NAMALWA (cell line): ENCODE measurements around the gene ESPL1.

ENCODE experiments used
- DNase-seq: peaks from one replicate; pipeline ENCODE4 v3.0.0-alpha.2; 2015; ENCODE audit warnings: low spot score

ESPL1 gene

DNA sequence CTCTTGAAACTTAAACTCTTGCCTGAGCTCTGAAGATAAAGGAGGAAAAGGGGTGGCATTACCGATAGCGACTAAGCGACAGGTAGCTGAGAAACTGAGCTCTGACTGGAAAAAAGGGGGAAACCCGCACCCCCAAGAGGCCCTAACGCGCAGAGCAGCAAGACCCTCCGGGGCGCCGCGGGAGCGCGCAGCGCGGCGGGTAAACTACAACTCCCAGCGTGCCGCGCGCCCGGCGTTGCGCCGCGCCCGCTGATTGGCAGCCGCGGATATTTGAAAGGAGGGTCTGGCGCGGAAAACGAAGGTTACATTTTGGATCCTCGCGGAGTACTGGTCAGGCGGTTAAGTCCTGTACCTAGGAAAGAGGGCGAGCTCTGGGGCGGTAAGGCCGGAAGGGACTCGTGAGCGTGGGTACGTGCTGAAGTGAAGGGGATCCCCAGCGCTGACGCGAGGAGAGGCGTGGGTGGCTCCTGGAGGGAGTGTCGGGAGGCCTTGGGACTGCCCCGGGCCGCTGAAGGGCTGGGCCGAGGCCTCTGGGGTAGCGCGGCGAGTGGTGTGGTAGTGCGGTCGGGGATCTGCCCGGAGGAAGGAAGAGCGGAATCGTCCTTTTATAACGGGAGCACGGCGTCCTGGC is at the start of gene ESPL1:
ESPL1 (plus strand) TSS at position 301 of the 631 bp plus-strand sequence. CDS start 468 bp downstream, outside the sequence.
- DNase-seq: peak; percentile 89

DNA sequence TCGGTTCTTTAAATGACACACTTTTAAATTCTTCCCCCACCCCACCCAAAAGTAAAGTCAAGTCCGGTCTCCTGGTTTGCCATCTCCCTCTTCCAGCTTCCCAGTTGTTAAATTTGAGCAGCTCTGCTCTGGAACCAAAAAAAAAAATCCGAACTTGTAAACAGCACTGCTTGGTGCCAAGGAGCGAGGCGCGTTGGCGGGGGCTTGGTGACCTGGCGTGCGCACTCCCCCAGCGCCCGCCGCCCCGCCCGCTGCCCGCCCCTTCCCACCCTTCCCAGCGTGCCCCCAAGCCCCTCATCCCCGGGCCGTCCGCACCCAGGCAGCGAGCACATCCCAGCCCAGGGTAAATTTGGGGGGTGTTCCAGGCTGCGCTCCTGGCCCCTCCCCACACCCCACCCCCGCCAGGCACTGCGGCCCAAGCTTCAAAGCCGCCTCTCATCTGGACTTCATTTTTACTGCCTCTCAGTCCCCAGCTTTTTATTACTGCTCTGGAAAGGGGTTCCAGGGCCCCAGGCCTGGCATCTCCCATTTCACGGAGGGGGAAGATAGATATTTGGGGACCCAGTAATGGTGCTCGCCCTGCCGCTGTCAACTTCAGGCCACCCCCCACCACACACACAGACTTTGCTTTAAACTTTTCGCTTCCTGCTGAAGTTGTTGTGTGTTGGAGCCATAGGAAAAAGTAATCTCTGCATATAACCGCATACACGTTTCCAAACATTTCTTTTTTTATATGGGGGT is 49.4 kb upstream of the ESPL1 start:
- DNase-seq: no peak

DNA sequence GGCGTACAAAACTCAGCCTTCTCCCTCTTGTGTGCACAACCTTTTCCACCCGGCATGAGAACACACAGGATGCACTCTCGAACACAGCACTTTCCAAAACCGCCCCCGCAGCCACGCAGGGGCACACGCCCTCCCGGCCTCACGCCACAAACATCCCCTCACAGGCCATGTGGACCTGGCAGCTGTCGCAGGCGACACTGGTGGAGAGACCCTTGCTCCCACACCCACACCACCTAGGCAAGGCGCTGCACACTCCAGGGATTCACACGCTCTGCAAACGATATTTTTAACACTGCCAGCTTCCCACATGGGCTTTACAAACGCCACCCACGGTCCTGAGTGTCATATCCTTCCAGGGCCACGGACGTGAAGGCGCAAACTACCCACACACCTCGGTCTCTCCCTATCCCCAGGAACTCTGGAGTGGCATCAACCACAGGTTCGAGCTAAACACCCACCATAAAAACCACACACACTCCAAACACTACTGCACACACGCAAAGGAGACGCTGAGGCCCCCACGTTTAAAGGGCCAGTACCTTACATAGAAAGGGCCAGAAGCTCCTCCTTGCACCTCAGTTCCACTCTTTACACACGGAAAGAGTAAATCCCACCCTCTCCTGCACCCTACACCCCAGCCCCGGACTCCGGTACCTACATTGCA is 48.7 kb upstream of the ESPL1 start:
- no peak for DNase-seq

DNA sequence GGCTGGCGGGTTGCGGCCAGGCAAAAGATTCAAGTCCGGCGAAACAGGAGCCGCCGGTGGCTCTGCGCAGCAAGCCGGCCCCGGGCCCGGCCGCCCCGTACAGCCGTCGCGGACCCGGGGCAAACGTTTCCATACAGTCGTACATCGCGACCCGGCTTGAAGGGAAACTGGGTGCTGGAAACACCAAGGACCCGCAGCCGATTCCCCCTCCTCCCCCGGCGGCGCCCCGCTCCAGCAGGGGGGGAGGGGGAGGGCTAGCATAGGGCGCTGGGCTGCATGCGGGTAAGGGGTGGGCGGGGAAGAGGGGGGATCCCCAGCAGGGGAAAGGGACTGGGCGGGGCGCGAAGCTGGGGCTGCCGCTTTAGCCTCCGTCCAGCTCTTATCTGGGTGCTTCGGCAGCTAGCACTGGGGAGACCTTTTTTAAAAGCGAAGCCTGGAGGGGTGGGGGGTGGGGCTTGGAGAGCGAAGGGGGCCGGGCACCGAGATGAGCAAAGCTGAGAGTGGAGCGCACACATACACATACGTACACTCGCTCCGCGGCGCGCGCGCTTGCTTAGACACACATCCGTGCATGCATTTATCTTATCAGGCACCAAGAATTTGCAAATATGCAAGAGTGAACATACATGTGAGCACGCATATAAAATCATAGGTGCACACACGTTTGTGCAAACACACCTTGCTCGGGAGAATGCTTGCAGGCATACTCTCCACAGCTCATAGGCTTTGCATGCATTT is 48.0 kb upstream of the ESPL1 start:
- DNase-seq: peak; percentile 83

DNA sequence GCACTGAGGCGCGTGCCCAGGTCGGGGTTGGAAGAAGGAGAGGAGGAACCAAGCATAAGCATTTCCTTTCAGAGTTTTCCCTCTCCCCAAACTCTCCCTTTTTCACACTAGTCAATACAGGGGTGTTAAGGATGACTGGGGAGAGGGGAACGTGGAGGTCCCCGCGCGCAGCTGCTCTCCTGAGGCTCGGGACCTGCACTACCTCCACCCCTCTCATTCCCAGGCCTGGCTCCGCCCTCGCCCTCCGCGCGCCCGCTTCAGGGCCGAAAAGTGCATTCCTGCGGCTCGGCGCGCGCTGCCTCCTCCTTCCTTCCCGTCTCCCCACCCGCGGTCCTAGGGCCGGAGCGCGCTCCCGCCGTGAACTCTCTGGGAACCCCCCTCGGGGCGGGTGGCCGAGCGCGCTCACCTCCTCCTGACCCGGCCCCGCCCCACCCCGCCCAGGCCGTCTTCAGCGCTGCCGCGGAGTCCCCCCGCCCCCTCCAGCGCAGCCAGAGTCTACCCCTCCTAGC is 47.4 kb upstream of the ESPL1 start:
- peak; percentile 82 for DNase-seq

DNA sequence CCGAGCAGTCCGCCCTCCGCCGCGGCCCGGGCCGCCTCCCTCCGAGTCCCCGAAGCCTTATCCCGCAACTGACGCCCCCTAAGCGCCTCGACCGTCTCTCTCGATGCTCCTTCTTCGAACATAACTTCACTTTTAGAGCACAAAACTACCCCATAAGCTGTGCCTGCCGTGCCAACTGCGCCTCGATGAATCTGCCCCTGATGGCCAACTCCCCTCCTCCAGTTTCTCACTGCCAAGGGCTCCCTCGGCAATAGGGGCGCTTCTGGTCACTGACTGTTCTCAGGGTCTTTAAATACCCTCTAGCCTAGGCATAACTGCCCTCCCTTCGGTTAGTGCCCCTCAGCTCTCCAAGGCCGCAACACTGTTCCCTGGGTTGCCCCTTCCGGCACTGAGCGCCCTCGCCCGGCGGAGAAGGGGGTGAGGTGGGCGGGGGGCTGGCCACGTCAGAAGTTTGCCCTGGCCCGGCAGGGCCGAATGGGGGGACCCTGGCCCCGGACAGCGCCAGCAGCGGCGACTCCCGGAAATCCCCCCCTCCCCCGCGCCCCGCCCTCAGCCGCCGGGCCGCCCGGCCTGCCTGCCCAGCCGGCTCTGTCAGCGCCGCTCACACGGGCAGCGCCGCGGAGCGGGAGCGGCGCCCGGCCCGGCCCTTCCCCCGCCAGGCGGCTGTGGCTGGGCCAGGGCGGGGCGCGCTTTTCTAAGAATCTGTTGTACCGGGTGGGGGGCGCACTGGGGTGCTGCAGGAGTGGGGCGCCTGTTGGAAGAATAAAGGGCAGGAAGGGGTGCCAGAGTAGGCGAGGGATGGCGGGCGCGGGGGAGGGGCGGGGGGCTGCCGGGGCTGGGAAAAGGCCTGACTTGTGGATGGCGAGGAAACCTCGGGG is 46.7 kb upstream of the ESPL1 start:
- DNase-seq: no peak

DNA sequence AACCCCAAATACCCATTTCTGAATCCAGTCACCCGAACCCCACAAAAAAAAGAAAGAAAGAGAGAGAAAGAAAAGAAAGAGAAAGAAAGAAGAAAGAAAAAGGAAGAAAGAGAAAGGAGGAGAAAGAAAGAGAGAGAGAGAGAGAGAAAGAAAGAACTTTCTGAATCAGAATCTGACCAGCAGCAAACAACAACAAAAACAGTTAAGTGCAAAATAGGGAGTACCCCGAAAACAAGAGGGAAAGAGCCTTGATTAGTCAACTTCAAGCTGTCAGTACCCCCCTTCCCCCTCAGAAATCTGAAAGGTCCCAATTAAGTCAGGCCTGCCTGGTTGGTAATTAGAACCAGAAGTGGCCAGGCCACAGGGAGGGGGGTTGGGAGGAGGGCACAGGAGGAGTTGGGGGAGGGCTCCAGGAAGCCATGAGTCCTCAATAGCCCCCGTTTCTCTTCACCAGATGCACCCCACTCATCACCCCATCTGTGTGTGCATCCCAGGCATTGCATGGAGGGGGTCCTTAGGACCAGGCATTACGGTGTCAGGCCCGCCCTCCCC is 45.9 kb upstream of the ESPL1 start:
- no peak for DNase-seq

DNA sequence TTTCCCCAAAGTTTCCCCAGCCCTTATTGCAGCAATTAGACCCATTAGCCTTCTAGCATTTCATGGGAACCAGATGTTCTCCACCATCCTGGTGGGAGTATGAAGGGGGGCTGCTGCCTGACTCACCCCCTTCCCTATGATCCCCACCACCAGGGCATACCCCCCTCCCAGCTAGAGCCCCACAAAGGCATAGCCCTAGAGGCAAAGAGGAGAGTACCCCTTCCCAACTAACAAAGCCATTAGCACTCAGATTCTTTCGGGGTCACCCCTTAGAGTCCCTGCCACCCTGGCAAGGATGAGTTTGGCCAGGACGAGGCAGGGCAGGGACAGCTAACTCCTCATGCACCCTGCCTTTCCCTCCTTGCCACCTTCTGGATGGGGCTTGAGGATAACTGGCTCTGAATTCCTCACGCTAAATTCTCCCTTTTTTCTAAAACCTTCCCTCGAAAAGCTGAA is 45.3 kb upstream of the ESPL1 start:
- no peak for DNase-seq

DNA sequence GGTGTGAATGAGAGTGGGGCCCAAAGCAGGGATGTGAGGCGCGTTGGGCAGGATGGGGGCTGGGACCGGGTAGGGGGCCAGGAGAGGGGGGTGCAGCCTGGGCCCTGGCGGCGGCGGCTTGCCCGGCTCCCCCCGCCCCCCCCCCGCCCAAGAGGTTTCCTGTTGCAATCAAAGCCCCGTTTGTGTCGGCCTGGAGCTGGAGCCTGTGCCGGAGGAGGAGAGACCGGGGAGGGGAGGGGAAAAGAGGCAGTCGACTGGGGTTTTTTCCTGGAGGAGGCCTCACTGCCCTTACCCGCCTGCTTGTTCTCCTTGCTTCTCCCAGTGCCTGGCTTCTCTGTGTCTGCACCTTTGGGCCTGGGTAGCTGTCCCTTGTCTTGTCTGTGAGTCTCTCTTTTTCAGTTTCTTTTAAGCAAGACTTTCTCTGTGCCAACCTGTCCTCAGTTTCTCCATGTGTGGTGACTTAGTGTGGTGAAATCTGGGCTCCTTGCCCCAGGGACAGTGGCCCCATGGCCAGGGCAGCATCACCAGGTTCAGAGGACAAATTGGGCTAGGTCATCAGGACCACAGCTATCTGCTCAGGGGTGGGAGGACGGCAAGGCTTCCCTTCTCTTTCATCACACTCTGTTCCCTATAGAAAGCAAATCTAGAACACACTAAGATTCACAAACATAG is 44.6 kb upstream of the ESPL1 start:
- DNase-seq: no peak

DNA sequence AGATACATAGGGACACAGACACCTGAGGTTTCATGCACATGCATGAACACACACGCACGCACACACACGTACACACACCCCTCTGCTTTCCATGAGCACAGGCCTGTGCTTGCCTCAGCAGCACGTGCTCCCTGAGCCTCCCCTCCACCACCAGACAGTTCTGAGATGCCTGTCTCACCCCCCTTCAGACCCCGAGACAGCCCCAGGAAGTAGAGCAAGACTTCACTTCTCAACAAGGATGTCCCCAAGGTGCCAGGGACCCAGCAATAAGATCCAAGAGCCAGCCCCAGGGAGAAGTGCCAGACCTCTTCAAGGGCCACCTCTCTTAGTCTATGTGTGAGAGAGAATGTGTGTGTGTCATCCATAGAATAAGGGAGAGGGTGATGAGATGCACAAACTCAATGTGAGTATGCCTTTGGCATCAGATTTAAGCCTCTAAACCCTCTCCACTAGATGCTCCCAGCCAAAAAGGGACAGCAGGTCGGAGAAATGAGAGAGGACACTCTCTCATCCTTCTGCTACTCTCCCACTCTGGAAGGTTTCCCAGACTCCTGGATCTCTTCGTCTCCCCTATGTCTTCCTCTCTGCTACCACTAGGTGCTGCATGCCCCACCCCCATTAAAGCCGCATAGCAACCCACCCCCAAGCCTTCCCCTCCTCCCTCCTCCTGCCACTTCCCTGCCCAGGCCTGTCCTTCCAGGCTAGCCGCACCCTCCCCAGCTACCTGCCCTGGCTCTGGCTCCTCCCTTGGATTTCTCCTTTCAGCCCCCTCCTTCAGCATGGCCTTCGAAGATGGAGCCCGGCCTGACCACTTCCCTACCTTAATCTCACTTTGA is 43.8 kb upstream of the ESPL1 start:
- DNase-seq: no peak

DNA sequence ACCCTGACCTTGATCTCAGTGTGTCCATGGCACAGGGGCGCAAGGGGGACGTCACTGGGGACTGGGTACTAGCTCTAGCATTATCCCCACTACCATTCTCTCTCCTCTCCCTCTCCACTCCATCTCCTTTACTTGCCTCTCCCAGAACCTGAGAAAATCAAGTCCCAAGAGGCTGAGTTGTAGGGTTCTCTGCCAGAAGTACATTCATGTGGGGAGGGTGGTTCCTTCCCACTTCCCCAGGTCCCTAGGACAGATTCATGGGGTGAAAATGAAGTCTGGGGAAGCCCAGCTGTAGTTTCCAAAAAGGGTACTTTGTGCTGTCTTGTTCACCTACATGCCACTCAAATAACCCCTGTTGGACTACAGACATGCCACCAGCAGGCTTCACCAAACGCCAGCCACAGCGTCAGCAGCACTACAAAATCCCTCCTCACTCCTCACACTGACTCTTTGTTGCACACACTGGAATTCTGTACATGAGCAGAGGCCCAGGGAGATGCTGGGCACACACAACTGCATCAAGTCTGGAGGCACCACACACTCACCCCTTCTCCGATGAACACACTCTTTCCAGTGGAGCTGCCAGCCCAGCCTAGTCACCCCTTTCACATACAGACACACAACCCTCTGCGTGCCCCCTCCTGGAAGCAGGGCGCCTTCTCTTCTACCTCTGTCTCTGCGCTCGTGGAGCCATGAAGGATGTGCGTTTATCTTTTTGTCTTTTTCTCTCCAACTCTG is 43.0 kb upstream of the ESPL1 start:
- no peak for DNase-seq

DNA sequence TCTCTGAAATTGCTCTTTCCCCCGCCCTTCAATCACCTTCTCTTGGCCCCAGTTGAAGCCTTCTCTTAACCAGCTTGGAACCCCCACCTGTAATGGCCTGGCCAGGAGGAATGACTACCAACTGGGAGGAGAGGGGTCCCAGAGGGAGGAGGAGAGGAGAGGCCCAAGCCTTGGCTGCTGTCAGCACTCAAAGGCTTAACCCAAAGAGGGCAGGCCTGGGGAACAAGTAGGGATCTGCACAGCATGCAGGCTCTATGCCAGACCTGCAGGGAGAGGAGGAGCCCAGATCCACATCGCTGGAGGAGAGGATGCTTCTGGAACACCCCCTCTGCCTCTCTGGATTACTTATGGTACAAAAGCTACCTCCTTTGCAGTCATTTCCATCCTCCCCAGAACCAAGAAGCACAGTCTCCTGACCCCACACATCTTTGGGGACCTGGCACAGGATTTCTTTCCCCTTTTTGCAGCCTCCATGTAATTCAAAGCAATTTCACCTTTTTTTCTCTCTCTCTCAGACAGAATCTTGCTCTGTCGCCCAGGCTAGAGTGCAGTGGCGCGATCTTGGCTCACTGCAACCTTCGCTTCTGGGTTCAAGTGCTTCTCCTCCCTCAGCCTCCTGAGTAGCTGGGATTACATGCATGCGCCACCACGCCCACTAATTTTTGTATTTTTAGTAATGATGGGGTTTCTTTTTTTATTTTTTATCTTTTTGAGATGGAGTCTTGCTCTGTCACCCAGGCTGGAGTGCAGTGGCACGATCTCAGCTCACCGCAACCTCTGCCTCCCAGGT is 42.3 kb upstream of the ESPL1 start:
- DNase-seq: no peak

DNA sequence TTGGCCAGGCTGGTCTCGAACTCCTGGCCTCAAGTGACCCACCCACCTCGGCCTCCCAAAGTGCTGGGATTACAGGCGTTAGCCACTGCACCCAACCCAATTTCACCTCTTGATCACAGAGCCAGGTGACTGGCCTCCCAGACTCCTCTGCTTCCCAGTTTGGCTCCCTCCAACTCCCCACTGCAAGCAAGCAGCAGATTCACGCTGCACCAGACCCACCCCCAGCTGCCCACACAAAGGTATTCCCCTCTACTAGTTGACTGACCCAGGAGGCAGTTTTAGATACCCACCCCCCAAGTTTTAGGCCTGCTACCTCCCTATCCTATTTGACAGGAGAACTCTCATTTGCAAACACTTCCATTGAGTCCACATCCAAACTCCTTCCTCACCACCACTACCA is 41.3 kb upstream of the ESPL1 start:
- DNase-seq: no peak

DNA sequence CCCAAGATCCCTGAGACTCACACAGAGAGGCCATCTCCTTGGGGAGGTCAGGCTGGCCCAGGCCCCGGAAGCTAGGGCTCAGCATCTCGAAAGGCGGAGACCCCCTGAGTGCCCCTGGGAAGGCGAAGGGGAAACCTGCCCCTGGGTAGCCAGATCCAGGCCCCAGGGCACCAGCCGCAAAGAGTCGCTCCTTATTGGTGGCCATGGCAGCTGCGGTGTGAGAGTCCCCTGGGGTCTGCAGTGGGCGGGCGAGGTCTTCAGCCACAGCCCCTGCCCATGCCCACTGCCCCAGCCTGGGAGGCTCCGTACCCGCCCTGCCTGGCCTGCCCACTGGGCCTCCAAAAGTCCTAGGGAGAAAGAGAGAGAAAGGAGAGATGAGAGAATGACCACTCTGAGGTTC is 40.8 kb upstream of the ESPL1 start:
- no peak for DNase-seq

DNA sequence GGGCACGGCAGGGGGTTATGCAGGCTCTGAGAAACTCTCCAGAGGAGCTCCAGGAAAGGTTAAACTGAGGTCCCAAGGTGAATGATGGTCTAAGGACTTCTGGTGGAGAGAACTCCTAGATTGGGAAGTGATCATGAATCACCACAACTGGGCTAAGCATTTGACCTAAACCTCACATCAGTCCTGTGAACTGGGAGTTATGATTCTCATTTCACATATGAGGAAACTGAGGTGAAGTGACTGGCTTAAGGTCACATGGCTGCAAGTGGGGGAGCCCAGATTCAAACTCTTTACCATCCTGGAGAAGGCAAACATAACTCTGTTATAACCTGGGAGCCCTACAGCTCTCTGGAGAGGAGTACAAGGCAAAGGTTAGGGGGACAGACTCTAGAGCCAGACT is 40.3 kb upstream of the ESPL1 start:
- DNase-seq: no peak

DNA sequence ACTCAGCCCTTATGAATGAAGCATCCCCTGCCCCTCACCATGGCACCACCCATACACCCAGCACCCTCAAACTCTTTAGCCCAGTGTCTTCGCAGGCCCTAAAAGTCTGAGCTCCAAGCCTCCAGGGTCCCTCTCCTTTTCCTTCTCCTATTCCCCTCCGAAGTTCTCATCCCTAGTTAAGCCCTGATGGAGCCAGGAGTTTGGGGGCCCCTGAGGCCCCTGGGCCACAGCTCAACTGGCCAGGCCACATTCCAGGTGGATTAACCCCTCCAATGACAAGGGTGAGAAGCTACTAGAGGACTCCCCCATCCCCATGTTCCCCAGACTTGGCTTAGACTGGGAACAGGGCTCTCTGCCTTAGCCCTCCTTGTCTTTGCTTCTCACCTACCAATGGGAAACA is 38.6 kb upstream of the ESPL1 start:
- no peak for DNase-seq

DNA sequence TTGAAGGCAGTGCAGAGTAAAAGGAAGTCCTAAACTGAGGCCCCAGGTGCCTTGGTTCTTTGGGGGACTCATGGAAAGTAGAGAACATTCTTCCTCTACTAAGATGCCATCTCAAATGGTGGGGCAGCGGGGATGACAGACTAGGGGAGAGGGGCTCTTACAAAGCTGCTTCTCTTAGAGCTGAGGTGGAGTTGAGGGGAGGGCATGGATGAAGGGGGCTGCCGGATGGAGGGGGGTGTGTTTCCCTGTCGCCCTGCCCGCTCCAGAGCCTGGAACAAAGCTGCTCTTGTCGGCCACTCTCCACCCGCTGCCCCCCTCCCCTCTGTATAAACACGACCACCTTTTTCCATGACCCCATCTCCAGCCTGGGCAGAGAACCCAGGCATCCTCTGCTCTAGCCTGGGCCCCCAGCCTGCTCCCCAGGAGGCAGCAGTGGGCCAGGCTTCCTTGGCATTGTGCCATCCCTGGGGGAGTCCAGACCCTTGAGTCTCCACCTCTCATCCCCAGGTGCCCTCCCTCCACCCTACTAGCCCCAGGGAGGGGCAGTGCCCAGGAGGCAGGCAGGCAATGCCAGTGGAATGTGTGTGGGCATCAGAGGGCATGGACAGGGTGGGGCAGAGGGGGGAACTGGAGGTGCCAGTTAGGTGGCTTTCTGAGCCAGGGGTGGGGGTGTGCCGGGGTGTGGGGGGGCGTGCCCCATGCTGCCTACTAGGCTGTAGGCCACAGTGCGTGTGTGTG is 37.8 kb upstream of the ESPL1 start:
- no peak for DNase-seq

DNA sequence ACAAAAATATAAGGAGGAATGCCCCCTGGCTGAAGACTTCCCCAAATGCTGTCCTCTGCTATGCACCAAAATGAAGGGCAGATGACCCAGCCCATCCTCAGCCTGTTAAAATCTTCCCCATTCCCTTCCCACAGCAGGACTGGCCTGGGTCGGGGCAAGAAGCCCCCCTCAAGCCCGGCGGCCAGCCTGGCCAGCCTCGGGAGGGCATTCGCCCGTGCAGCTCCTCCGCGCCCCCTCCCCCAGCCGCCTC is 36.5 kb upstream of the ESPL1 start:
- DNase-seq: no peak
